ENCODE measurements around the gene CCDC88C.
"Not testable (repeated sequence)": the region's sequence is repeated elsewhere in the genome, so short reads cannot be mapped to it uniquely, and the experiment has no call there.

CCDC88C gene

GRCh38 chr14:91424813-91425530, 7.4 kb upstream of the CCDC88C start:
- Mint-ChIP-seq H3K4me1 (peaks cover 25% of the 10 kb centered on the region), H3K4me3 (no peak overlapping the region), H3K27me3 (no peaks in the 10 kb centered on the region), H3K36me3 (no peaks in the 10 kb centered on the region), H3K9me3 (no peaks in the 10 kb centered on the region), H3K27ac (no peak overlapping the region)

- no peaks in the 10 kb centered on the region for H3K27me3 Mint-ChIP-seq
- H3K4me1 Mint-ChIP-seq, result peaks cover 19% of the 10 kb centered on the region
- peaks cover 1% of the 10 kb centered on the region for H3K36me3 Mint-ChIP-seq
- no peaks in the 10 kb centered on the region for H3K9me3 Mint-ChIP-seq
- H3K27ac Mint-ChIP-seq, result no peak overlapping the region
- no peak overlapping the region for H3K4me3 Mint-ChIP-seq
Measured at GRCh38 chr14:91420686-91421085, 3.1 kb upstream of the CCDC88C start.

- H3K4me3 Mint-ChIP-seq, result peak overlapping the region; percentile 82
- peaks cover 5% of the 10 kb centered on the region for H3K36me3 Mint-ChIP-seq
- no peaks in the 10 kb centered on the region for H3K27me3 Mint-ChIP-seq
- peak overlapping the region; percentile 95 for H3K27ac Mint-ChIP-seq
- no peaks in the 10 kb centered on the region for H3K9me3 Mint-ChIP-seq
- H3K4me1 Mint-ChIP-seq, result peaks cover 25% of the 10 kb centered on the region
Measured at GRCh38 chr14:91419451-91419850, 1.8 kb upstream of the CCDC88C start.

- peaks cover 6% of the 10 kb centered on the region for H3K36me3 Mint-ChIP-seq
- H3K4me3 Mint-ChIP-seq, result peak overlapping the region; percentile 82
- peak overlapping the region; percentile 95 for H3K27ac Mint-ChIP-seq
- H3K9me3 Mint-ChIP-seq, result no peaks in the 10 kb centered on the region
- H3K4me1 Mint-ChIP-seq, result peaks cover 28% of the 10 kb centered on the region
- H3K27me3 Mint-ChIP-seq, result no peaks in the 10 kb centered on the region
Measured at GRCh38 chr14:91419044-91419397, 1.4 kb upstream of the CCDC88C start.

- Mint-ChIP-seq H3K27ac (peak overlapping the region; percentile 95), H3K27me3 (no peaks in the 10 kb centered on the region), H3K4me3 (peak overlapping the region; percentile 82), H3K36me3 (peaks cover 9% of the 10 kb centered on the region), H3K9me3 (no peaks in the 10 kb centered on the region), H3K4me1 (peaks cover 33% of the 10 kb centered on the region)
Measured at GRCh38 chr14:91418387-91419043, 895 bp upstream of the CCDC88C start.

GRCh38 chr14:91417983-91418386, 365 bp upstream of the CCDC88C start:
- Mint-ChIP-seq H3K4me3 (peak overlapping the region; percentile 82), H3K4me1 (peaks cover 39% of the 10 kb centered on the region), H3K27me3 (no peaks in the 10 kb centered on the region), H3K36me3 (peaks cover 11% of the 10 kb centered on the region), H3K27ac (no peak overlapping the region), H3K9me3 (no peaks in the 10 kb centered on the region)

GRCh38 chr14:91416744-91417119, 888 bp downstream of the CCDC88C start:
- peaks cover 47% of the 10 kb centered on the region for H3K4me1 Mint-ChIP-seq
- H3K27ac Mint-ChIP-seq, result peak overlapping the region; percentile 99
- no peaks in the 10 kb centered on the region for H3K27me3 Mint-ChIP-seq
- peaks cover 13% of the 10 kb centered on the region for H3K36me3 Mint-ChIP-seq
- no peaks in the 10 kb centered on the region for H3K9me3 Mint-ChIP-seq
- peak overlapping the region; percentile 97 for H3K4me3 Mint-ChIP-seq

GRCh38 chr14:91415794-91416743, 1.6 kb downstream of the CCDC88C start:
- Mint-ChIP-seq H3K27me3 (no peaks in the 10 kb centered on the region), H3K4me1 (peaks cover 54% of the 10 kb centered on the region), H3K4me3 (peak overlapping the region; percentile 97), H3K36me3 (peaks cover 13% of the 10 kb centered on the region), H3K9me3 (no peaks in the 10 kb centered on the region), H3K27ac (peak overlapping the region; percentile 99)

GRCh38 chr14:91414475-91414833, 3.2 kb downstream of the CCDC88C start:
- H3K9me3 Mint-ChIP-seq, result no peaks in the 10 kb centered on the region
- H3K4me1 Mint-ChIP-seq, result peaks cover 68% of the 10 kb centered on the region
- peak overlapping the region; percentile 99 for H3K27ac Mint-ChIP-seq
- H3K36me3 Mint-ChIP-seq, result peaks cover 17% of the 10 kb centered on the region
- no peaks in the 10 kb centered on the region for H3K27me3 Mint-ChIP-seq
- H3K4me3 Mint-ChIP-seq, result peak overlapping the region; percentile 97

GRCh38 chr14:91413547-91414474, 3.8 kb downstream of the CCDC88C start:
- H3K27ac Mint-ChIP-seq, result peak overlapping the region; percentile 99
- H3K36me3 Mint-ChIP-seq, result peaks cover 19% of the 10 kb centered on the region
- peak overlapping the region; percentile 97 for H3K4me3 Mint-ChIP-seq

GRCh38 chr14:91412939-91413338, 4.7 kb downstream of the CCDC88C start:
- Mint-ChIP-seq H3K36me3 (peaks cover 19% of the 10 kb centered on the region), H3K4me3 (peak overlapping the region; percentile 97), H3K4me1 (peaks cover 73% of the 10 kb centered on the region), H3K9me3 (no peaks in the 10 kb centered on the region), H3K27ac (peak overlapping the region; percentile 99), H3K27me3 (no peaks in the 10 kb centered on the region)

More at GRCh38 chr14:91413547-91414474, 3.8 kb downstream of the CCDC88C start:
- Mint-ChIP-seq H3K4me1 (peaks cover 67% of the 10 kb centered on the region), H3K9me3 (no peaks in the 10 kb centered on the region), H3K27me3 (no peaks in the 10 kb centered on the region)

GRCh38 chr14:91410771-91411536, 6.7 kb downstream of the CCDC88C start:
- Mint-ChIP-seq H3K9me3 (no peaks in the 10 kb centered on the region), H3K27me3 (no peaks in the 10 kb centered on the region), H3K27ac (peak overlapping the region; percentile 97), H3K4me1 (peaks cover 93% of the 10 kb centered on the region), H3K36me3 (peaks cover 21% of the 10 kb centered on the region), H3K4me3 (peak overlapping the region; percentile 82)

GRCh38 chr14:91409928-91410718, 7.5 kb downstream of the CCDC88C start:
- H3K9me3 Mint-ChIP-seq, result no peaks in the 10 kb centered on the region
- H3K4me1 Mint-ChIP-seq, result peaks cover 94% of the 10 kb centered on the region
- peak overlapping the region; percentile 97 for H3K27ac Mint-ChIP-seq
- no peaks in the 10 kb centered on the region for H3K27me3 Mint-ChIP-seq
- H3K4me3 Mint-ChIP-seq, result peak overlapping the region; percentile 82
- H3K36me3 Mint-ChIP-seq, result peaks cover 21% of the 10 kb centered on the region

- peaks cover 16% of the 10 kb centered on the region for H3K36me3 Mint-ChIP-seq
- H3K4me1 Mint-ChIP-seq, result peaks cover 92% of the 10 kb centered on the region
- not testable (repeated sequence) for H3K4me3 Mint-ChIP-seq, H3K27me3 Mint-ChIP-seq, H3K9me3 Mint-ChIP-seq
- peak overlapping the region; percentile 97 for H3K27ac Mint-ChIP-seq
Measured at GRCh38 chr14:91409240-91409639, 8.4 kb downstream of the CCDC88C start.
